Measurements from ENCODE around the gene KNG1.

GRCh38 chr3:186789554-186790260, 72.5 kb downstream of the KNG1 start:
- TF ChIP-seq CTCF (IDR thresholded peaks at IDR 0.05) = no peak
- TF ChIP-seq POLR2A (IDR thresholded peaks at IDR 0.05) = no peak
